Activated B cell treated with CpG ODN at 0.5 μM for 24 hours (primary cell): Measurements from ENCODE around the gene MAP7D2. TPM values are rescaled to one million over a fixed set of nuclear protein-coding genes. Genes with fewer than 3 reads are reported as not detected.

Source experiments
- ATAC-seq: fragments of 200-7000 bp; cut with Tn5 transposase; one replicate; pipeline ENCODE4 v1.10.0; 2021; ENCODE audit warnings: low read depth, mild to moderate bottlenecking, moderate library complexity
- CTCF ChIA-PET: fragments of 350-600 bp; sonication (Branson Sonifier 250); formaldehyde crosslinking; loops from one replicate; lab custom pipeline; 2021; ENCODE audit warnings: antibody characterized with exemption; lab: Charles Lee
- POLR2A ChIA-PET: fragments of 350-600 bp; sonication (Branson Sonifier 250); formaldehyde crosslinking; loops from one replicate; lab custom pipeline; 2021; ENCODE audit warnings: antibody characterized with exemption; lab: Charles Lee
- DNase-seq: peaks from one replicate; pipeline ENCODE4 v3.0.0; 2022
- H3K27ac Mint-ChIP-seq: one replicate; pipeline ENCODE4 v1.8.0; 2020; ENCODE audit warnings: mixed read lengths
- H3K27me3 Mint-ChIP-seq: one replicate; pipeline ENCODE4 v1.8.0; 2021; ENCODE audit warnings: mixed read lengths
- H3K36me3 Mint-ChIP-seq: one replicate; pipeline ENCODE4 v1.8.0; 2021; ENCODE audit warnings: low read depth, mixed read lengths
- H3K4me1 Mint-ChIP-seq: one replicate; pipeline ENCODE4 v1.8.0; 2021; ENCODE audit warnings: mixed read lengths
- H3K4me3 Mint-ChIP-seq: one replicate; pipeline ENCODE4 v1.8.0; 2020; ENCODE audit warnings: mild to moderate bottlenecking, mixed read lengths
- H3K9me3 Mint-ChIP-seq: one replicate; pipeline ENCODE4 v1.8.0; 2020; ENCODE audit warnings: mixed read lengths
- CTCF ChIP-seq: fragments of 200-600 bp; IDR thresholded peaks from one replicate; pipeline ENCODE4 v1.8.0; 2022; ENCODE audit warnings: antibody characterized with exemption, mild to moderate bottlenecking
- intact Hi-C: fragments of 100-400 bp; cut with micrococcal nuclease; formaldehyde crosslinking; loops from one replicate; pipeline ENCODE4 v1.15.1; 2024
- total RNA-seq: library from RNA; stranded (reverse); gene quantifications from 2 replicates; pipeline ENCODE4 v1.2.3, GENCODE V29; 2022

The MAP7D2 gene
- total RNA-seq, 1 donor from 2014 or later: 0.16 TPM

- no peak overlapping the region for H3K4me3 Mint-ChIP-seq
- H3K27me3 Mint-ChIP-seq: no peaks in the 10 kb centered on the region
- DNase-seq (no peak), ATAC-seq (no peak)
- intact Hi-C loops: no loop called here
- TF ChIP-seq CTCF: no peak
- POLR2A ChIA-PET: no interaction called here
- H3K9me3 Mint-ChIP-seq: no peaks in the 10 kb centered on the region
- H3K36me3 Mint-ChIP-seq: peaks cover 27% of the 10 kb centered on the region
- H3K27ac Mint-ChIP-seq: no peak overlapping the region
- peaks cover 4% of the 10 kb centered on the region for H3K4me1 Mint-ChIP-seq
- CTCF ChIA-PET: no interaction called here
Observed at GRCh38 chrX:19956923-19957322, 159.8 kb downstream of the MAP7D2 start.

Other genes with a start within 250 kb of the MAP7D2 start
- 86.3 and 101 TPM in 2 replicates for gene SH3KBP1, start 229.3 kb downstream of the MAP7D2 start, total RNA-seq
- 11.6 and 15.3 TPM in 2 replicates for gene BCLAF3, start 125.8 kb downstream of the MAP7D2 start, total RNA-seq
- 58.8 and 59.4 TPM in 2 replicates for gene EIF1AX, start 24.9 kb upstream of the MAP7D2 start, total RNA-seq
- gene RPS6KA3, start 150.0 kb upstream of the MAP7D2 start, total RNA-seq: 36.1 and 40.5 TPM in 2 replicates